ENCODE results near the gene PGAM5. TPM values are rescaled to one million over a fixed set of nuclear protein-coding genes. Genes with fewer than 3 reads are reported as not detected.

The PGAM5 gene
- total and polyA plus RNA-seq, 10 of the 15 experiments (the other 5 are each of a cell fraction or from before 2014, with no cell fraction given), result 8.2 to 90.9 (median 45.3) TPM

DNA sequence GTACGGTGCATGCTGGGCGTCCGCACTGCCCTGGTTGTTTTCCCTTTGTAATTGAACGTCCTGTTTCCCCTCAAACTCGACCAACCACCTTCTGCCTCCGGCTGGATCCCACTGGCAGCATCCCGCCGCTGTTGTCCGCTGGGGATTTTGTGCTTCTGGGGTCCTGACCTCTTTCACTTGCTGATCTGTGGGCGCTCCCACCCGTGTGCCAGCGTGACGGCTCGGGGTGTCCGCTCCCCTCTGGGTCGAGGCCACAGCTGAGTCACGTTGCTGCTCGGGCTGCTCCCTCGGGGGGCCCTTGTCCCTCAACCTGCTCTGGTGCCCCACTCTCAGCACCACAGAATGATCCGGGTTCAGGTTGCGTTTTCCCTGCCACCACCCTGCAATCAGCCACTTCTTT lies 8.0 kb downstream of the PGAM5 start:
- DNase-seq (ENCODE audit: low read depth, low spot score) (no peak), FAIRE-seq (no peak), ATAC-seq (no peak)
- no peak for TF ChIP-seq TAF1 (IDR thresholded peaks at IDR 0.05; ENCODE audit: borderline replicate concordance, low read depth, low read length)
- TF ChIP-seq EZH2 (IDR thresholded peaks at IDR 0.05; ENCODE audit: borderline replicate concordance, control insufficient read depth, low read depth, low read length), result no peak
- TF ChIP-seq ZNF207 (IDR thresholded peaks at IDR 0.05; ENCODE audit: borderline replicate concordance), result no peak
- TF ChIP-seq RBBP5 (conservative IDR thresholded peaks at IDR 0.05), result no peak
- TF ChIP-seq, protein P1, sequence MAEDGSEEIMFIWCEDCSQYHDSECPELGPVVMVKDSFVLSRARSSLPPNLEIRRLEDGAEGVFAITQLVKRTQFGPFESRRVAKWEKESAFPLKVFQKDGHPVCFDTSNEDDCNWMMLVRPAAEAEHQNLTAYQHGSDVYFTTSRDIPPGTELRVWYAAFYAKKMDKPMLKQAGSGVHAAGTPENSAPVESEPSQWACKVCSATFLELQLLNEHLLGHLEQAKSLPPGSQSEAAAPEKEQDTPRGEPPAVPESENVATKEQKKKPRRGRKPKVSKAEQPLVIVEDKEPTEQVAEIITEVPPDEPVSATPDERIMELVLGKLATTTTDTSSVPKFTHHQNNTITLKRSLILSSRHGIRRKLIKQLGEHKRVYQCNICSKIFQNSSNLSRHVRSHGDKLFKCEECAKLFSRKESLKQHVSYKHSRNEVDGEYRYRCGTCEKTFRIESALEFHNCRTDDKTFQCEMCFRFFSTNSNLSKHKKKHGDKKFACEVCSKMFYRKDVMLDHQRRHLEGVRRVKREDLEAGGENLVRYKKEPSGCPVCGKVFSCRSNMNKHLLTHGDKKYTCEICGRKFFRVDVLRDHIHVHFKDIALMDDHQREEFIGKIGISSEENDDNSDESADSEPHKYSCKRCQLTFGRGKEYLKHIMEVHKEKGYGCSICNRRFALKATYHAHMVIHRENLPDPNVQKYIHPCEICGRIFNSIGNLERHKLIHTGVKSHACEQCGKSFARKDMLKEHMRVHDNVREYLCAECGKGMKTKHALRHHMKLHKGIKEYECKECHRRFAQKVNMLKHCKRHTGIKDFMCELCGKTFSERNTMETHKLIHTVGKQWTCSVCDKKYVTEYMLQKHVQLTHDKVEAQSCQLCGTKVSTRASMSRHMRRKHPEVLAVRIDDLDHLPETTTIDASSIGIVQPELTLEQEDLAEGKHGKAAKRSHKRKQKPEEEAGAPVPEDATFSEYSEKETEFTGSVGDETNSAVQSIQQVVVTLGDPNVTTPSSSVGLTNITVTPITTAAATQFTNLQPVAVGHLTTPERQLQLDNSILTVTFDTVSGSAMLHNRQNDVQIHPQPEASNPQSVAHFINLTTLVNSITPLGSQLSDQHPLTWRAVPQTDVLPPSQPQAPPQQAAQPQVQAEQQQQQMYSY (CRISPR knock-in tag; IDR thresholded peaks at IDR 0.05), result no peak
- TF ChIP-seq, protein P2, sequence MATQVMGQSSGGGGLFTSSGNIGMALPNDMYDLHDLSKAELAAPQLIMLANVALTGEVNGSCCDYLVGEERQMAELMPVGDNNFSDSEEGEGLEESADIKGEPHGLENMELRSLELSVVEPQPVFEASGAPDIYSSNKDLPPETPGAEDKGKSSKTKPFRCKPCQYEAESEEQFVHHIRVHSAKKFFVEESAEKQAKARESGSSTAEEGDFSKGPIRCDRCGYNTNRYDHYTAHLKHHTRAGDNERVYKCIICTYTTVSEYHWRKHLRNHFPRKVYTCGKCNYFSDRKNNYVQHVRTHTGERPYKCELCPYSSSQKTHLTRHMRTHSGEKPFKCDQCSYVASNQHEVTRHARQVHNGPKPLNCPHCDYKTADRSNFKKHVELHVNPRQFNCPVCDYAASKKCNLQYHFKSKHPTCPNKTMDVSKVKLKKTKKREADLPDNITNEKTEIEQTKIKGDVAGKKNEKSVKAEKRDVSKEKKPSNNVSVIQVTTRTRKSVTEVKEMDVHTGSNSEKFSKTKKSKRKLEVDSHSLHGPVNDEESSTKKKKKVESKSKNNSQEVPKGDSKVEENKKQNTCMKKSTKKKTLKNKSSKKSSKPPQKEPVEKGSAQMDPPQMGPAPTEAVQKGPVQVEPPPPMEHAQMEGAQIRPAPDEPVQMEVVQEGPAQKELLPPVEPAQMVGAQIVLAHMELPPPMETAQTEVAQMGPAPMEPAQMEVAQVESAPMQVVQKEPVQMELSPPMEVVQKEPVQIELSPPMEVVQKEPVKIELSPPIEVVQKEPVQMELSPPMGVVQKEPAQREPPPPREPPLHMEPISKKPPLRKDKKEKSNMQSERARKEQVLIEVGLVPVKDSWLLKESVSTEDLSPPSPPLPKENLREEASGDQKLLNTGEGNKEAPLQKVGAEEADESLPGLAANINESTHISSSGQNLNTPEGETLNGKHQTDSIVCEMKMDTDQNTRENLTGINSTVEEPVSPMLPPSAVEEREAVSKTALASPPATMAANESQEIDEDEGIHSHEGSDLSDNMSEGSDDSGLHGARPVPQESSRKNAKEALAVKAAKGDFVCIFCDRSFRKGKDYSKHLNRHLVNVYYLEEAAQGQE (IDR thresholded peaks at IDR 0.05; ENCODE audit: low read depth, low read length), result no peak
- no peak for TF ChIP-seq FOS (IDR thresholded peaks at IDR 0.05; ENCODE audit: borderline replicate concordance, extremely low read depth, insufficient read length)
- TF ChIP-seq EED (IDR thresholded peaks at IDR 0.05; ENCODE audit: low read depth), result no peak
- no peak for TF ChIP-seq PAX5 (IDR thresholded peaks at IDR 0.05; ENCODE audit: borderline replicate concordance, low read depth, low read length)
- TF ChIP-seq HDAC2 (IDR thresholded peaks at IDR 0.05), result no peak
- TF ChIP-seq RUNX3 (IDR thresholded peaks at IDR 0.05; ENCODE audit: low read length), result no peak
- no peak for TF ChIP-seq CUX1 (IDR thresholded peaks at IDR 0.05; ENCODE audit: insufficient replicate concordance, low read depth, low read length)
- TF ChIP-seq HDGF (IDR thresholded peaks at IDR 0.05), result no peak
- Histone ChIP-seq H4K20me1 (ENCODE audit: control insufficient read depth, insufficient read depth) (0 out of 2 replicates have a peak, but pooled peaks cover 3% of the 10 kb centered on the region), H3K9ac (ENCODE audit: control insufficient read depth, insufficient read depth, low read length) (no peak overlapping the region), H3K4me3 (no peak overlapping the region), H3K36me3 (ENCODE audit: control insufficient read depth in 2 of 2, insufficient read depth in 2 of 2, low read length in 1 of 2) (peaks cover 27 to 45% of the 10 kb centered on the region in 2 experiments), H3K27me3 (replicated peaks in 1 of 2; ENCODE audit: control insufficient read depth in 2 of 2, insufficient read depth in 2 of 2, low read length in 1 of 2) (no peaks in the 10 kb centered on the region), H3K9me3 (replicated peaks; ENCODE audit: control insufficient read depth, insufficient read depth, low read length) (no peaks in the 10 kb centered on the region), H3K27ac (ENCODE audit: control insufficient read depth, insufficient read depth) (no peak overlapping the region), H3K4me1 (ENCODE audit: control insufficient read depth, insufficient read depth, low read length) (no peaks in the 10 kb centered on the region), H3K79me2 (ENCODE audit: control insufficient read depth, insufficient read depth, low read length) (peaks cover 14% of the 10 kb centered on the region), H2AFZ (ENCODE audit: control insufficient read depth, low read depth, low read length) (no peak overlapping the region), H3K4me2 (ENCODE audit: control insufficient read depth, insufficient read depth) (no peak overlapping the region)
- intact Hi-C loops (cut with micrococcal nuclease; ENCODE audit: unreplicated experiment) (no loop called here), in situ Hi-C loops (cut with MboI) (no loop called here)
- RAD21 ChIA-PET (ENCODE audit: unreplicated experiment), result no interaction called here
- CTCF ChIA-PET, result no interaction called here
- SMC1A ChIA-PET (ENCODE audit: uncharacterized antibody, unreplicated experiment), result no interaction called here
- no TSS peak for BruUV-seq (replicated peaks)
- WGBS (ENCODE audit: insufficient coverage, insufficient replicate concordance, low lambda C conversion rate, missing lambda C conversion rate), result 91% methylated on average over 20 of the region's 21 CpGs
- POLR2A ChIA-PET, result no interaction called here

All from GM12878 (cell line).